Epidermal melanocyte (primary cell): ENCODE results near the gene SP110.
"Not testable (repeated sequence)": the region's sequence is repeated elsewhere in the genome, so short reads cannot be mapped to it uniquely, and the experiment has no call there.

Source experiments
- DNase-seq: peaks from one replicate; pipeline ENCODE4 v3.0.0; 2011; ENCODE audit warnings: low spot score; ENCODE audit not compliant: insufficient read length

The SP110 gene

GRCh38 chr2:230219419-230220331 is at the start of gene SP110:
Gene SP110, minus strand, starts transcription at chr2:230219984. Its CDS starts 3,057 bp downstream, at chr2:230216927.
- peak; percentile 67 for DNase-seq

- no peak for DNase-seq
Observed at GRCh38 chr2:230268606-230269243, 48.9 kb upstream of the SP110 start.

DNA sequence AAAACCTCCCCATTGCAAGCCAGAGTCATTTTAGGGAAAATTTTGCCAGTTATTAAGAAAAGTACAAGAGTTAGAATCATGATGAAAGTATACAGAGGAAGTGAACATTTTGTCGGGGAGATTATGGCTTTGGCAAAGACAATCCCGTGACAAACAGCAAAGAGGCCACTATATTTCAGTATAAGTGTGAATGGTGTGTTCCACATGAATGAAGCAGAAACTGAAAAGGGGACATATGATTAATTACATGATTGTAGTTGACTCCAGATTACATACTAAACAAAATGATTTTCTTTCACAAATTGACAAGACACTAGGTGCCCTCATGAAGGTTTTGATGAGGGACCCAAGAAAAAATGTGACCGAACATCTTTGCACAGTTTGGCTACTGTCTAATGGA is 47.8 kb upstream of the SP110 start:
- DNase-seq = no peak

DNA sequence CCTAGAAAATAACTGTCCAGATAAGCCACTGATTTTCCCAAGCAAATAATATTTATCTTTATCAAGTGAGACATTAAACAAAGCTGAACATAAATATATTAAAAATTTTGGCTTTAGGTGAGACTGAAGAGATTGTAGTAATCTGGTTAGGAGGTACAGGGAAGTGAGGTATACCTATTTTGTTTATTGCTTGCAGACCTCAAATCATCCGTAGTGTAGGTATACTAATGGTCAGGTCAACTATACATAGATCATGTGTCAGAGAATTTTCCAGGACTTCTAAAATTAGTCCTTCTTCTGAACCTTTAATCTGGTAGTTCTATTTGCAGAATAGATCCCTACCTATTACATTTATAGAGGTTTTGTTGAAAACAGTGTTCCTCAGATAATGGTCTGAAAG is 47.3 kb upstream of the SP110 start:
- no peak for DNase-seq

DNA sequence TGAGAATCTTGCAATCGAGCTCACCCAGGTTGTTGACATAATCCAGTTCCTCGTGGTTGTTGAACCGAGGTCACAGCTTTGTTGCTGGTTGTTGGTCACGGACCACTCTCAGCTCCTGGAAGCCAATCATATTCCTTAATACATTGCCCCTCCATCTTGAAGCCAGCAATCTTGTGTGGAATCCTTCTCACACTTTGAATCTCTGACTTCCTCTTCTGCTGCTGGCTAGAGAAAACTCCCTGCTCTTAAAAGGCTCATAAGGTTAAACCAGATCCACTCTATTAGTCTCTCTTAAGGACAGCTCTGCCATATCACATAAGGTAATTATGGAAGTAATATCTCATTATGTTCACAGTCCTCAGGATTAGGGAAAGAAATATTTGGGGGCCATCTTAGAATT is 46.9 kb upstream of the SP110 start:
- no peak for DNase-seq

DNA sequence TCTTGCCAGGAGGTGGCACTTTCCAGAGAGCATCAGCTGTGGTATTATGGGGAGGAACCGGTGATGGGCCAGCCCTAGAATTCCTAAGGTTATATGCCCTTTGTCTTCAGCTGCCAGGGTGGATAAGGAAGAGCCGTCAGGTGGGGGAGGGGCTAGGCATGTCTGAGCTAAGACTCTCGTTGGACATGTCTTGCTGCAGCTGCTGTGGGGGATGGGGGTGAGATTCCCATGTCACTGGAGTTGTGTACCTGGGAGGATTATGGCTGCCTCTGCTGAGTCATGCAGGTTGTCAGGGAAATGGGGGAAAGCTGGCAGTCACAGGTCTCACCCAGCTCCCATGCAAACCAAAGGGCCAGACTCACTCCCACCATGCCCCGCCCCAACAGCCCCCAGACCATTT is 45.2 kb upstream of the SP110 start:
- not testable (repeated sequence) for DNase-seq

DNA sequence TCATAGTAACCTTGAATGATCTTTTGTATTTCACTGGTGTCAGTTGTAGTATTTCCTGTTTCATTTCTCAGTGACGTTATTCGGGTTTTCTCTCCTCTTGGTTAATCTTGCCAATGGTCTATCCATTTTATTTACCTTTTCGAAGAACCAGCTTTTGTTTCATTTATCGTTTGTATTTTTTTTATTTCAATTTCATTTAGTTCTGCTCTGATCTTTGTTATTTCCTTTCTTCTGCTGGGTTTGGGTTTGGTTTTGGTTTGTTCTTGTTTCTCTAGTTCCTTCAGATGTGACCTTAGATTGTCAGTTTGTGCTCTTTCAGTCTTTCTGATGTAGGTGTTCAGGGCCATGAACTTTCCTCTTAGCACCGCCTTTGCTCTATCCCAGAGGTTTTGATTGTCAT is 42.5 kb upstream of the SP110 start:
- no peak for DNase-seq

DNA sequence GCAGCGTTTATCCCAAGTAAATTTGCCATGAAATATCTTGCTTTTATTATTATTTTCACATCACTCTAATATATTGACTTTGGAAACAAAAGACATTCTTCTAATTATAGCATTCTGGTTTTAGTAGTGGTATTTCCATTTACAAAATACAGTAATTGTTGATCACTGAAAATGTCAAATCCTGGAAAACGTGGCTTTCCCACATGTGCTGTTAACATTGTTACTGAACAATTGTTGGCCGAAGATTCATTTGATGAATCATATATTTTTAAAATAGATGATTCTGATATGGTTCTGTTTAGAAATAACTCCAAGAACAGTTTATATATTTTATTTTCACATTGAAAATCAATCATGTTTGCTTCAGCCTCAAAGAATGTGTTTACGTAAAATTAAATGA is 38.7 kb upstream of the SP110 start:
- DNase-seq = no peak

GRCh38 chr2:230256733-230257332 is 37.0 kb upstream of the SP110 start:
- DNase-seq = no peak

DNA sequence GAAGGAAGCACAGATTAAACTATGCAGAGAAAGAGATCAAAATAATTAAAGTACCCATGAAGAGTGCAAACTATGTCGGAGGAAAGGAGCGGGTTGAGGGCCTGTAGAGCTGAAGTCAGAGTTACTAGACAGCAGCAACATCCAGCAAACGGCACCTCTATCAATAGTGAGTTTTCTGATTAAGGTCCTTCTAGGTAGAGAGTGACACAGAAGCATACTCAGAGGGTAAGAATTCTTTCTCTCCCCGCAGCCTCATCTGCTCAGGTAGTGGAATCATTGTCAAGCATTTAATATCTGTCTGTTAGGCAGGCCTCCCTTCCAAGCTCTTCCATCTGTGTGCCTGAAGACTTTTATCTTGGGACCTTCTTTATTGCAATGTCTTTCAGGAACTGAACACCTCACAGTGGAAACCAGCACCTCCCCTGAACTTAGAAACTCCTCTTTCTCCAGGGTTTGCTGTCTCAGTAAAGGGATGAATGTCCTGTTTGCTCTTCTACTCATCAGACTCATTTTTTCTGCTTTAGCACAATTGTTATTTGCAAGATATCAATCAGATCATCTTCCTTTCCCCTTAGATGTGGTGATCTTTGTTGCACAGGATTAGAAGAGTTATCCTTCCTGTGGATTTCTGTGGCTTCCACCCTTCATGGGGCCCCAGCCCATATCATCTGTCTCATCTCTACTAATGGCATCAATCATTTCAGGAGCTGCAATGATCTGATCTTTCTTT is 34.5 kb upstream of the SP110 start:
- DNase-seq = no peak

- no peak for DNase-seq
Observed at GRCh38 chr2:230250231-230250630, 30.4 kb upstream of the SP110 start.

DNA sequence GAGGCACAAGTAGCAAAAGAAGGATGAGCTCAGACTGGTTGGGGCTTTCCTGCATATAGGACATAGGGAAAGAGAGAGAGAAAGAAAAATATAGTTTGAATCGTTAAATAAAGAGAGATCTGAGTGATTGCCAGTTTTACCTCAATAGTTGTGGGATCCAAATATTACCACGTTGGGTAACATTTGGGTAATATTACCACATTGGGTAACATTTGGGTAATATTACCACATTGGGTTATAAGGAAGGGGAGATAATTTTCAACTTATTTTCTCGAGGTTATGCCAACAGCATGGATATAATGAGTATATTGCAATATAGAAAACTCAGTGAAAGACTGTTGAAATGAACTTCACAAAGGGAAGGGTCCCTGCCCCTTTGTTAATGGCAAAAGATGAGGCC is 26.4 kb upstream of the SP110 start:
- no peak for DNase-seq

DNA sequence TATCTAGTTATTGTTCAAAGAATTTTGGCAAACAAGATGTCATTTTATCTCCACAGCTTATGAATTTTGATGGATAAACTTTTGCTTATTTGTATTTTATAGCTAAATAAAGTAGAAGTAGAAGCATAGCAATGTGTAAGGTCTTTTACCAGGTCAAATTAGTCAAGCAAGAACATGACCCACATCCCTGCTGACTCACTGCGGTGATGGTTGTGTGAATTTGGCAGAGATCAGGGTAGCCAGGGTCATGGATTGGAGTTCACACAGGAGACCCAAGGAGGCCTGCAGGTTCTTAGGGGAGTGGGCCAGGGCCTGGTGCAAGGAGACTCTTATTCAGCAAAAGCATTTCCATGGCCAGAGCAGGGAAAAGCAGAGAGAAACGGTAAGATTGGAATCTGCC is 24.4 kb upstream of the SP110 start:
- DNase-seq = no peak

DNA sequence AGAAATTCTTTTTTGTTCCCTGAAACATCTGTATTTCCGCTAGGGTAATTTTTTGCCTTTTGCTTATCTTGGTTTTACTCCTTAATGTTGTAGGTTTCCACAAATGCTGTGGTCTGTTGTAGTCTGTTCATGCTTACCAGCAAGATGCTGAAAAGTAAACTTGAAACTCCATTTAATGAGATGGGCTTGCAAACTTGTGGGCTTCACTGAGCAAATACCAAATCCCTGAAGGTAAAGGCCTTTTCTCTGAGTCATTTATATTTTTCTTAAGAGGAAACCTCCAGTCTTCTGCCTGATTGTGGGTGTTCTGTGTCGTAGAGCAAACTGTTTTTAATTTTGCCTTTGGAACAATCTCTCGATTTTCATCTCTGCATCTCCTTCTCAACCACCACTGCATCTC is 15.1 kb upstream of the SP110 start:
- DNase-seq = no peak

DNA sequence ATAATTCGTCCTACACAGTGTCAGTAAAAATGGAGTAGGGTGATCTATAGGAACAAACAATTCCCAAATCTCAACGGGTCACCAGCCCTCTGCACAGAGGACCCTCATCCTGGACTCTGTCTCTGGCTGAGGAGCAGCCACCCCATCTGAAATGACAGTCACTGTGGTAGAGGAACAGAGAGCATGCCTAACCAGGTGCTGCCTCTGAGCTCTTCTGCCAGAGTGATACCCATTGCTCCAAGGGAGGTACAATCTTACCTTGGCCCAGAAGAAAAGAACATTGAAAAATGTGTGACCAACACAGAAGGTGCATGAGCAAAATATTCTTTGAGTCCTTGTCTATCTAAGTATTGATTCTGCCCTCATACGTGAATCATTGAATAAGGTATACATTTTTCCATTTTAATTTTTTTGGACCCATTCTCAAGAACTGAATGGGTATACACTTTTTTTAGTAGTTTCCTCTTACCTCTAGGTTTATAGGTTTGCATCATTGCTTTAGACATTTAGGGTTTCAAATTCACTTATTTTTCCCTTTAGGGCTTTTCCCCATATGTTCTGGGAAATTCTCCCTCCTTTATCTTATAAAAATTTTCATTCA is 14.4 kb upstream of the SP110 start:
- DNase-seq = no peak

DNA sequence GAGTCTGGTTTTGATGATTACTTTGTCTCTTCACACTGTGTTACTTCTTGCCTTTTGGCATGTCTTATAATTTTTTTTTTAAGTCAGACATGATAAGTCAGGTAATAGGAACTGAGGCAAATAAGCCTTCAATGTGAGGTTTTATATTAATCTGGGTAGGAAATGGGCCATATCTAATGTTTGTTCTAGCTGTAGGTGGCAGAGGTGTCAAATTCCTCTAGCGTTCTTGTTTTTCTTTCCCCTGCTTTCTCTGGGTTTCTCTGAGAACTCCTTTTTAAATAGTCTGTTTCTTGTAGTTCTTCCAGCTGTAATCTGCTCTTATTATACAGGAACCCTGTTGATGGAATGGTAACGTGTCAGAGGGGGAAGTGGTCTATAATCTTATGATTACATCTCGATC is 11.5 kb upstream of the SP110 start:
- DNase-seq = no peak

DNA sequence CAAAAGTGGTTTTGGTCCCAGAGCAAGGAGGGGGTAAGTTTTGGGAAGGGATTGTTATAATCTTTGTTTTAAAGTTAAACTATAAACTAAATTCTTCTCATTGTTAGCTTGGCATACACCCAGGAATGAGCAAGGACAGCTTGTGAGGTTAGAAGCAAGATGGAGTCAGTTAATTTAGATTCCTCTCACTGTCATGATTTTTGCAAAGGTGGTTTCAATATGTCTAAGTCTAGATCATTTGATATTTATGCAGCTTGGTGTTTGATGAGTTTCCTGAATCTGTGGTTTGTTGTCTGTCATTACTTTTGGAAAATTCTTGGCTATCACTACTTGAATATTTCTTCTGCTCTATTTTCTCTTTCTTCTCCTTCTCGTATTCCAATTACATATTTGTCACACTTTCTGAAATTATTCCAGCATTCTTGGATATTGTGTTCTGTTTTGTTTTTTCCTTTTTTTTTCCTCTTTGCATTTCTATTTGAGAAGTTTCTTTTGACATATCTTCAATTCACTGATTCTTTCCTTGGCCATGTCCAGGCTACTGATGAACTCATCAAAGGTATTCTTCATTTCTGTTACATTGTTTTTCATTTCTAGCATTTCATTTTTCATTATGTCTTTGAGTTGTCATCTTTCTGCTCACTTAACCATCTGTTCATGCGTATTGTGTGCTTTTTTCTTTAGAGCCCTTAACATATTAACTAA is 10.9 kb upstream of the SP110 start:
- DNase-seq = no peak

DNA sequence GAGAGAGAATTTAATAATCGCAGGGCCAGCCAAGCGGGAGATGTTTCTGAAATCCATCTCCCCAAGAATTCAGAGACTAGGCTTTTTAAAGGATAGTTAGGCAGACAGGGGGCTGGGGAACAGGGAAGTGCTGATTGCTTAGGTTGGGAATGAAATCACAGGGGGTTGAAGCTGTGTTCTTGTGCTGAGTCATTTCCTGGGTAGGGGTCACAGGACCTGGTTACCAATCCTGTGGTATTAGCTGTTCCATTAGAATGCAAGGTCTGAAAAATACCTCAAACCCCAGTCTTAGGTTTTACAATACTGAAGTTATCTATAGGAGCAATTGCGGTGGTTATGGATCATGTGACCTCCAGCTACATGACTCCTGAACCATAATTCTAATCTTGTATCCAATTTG is 10.3 kb upstream of the SP110 start:
- no peak for DNase-seq

GRCh38 chr2:230227216-230227615 is 7.4 kb upstream of the SP110 start:
- no peak for DNase-seq

GRCh38 chr2:230226051-230226551 is 6.3 kb upstream of the SP110 start:
- no peak for DNase-seq

DNA sequence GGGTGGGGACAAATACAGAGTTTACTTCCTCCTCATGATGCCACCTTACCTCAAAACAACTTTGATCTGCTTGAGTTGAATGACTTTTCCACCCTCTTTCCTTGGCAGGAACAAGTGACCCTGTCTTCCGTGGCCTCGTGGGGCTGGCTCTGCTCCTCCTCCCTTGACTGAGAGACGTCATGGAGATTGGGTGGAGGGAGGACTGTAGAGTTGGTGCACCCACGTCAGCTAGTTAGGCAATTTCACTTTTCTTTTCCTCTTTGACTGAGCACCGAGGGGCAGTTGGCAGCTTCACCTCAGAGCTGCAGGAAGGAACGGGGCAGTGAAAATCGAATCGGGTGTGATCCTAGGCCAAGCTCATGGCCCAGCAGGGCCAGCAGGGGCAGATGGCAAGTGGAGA is 5.7 kb upstream of the SP110 start, which contains the start of gene SP140:
SP140 (plus strand) TSS at position 251 of the 400 bp plus-strand sequence; CDS start at position 360, 109 bp downstream.
- no peak for DNase-seq
